HG02870 (cell line): ENCODE measurements around the gene LMF2.
"Not testable (repeated sequence)": the region's sequence is repeated elsewhere in the genome, so short reads cannot be mapped to it uniquely, and the experiment has no call there.

Experiments used
- ATAC-seq: cut with Tn5 transposase; IDR thresholded peaks from one replicate; pipeline ENCODE4 v1.9.1; 2021; ENCODE audit warnings: mild to moderate bottlenecking, moderate library complexity; ENCODE audit not compliant: unreplicated experiment

Gene LMF2

GRCh38 chr22:50536226-50536625 is 28.7 kb upstream of the LMF2 start:
- ATAC-seq = no peak

GRCh38 chr22:50535113-50535512 is 27.6 kb upstream of the LMF2 start:
- ATAC-seq = no peak

- ATAC-seq = not testable (repeated sequence)
Measured at GRCh38 chr22:50533856-50534711, 26.6 kb upstream of the LMF2 start.

- no peak for ATAC-seq
Measured at GRCh38 chr22:50532824-50533796, 25.6 kb upstream of the LMF2 start.

GRCh38 chr22:50531962-50532674 is 24.6 kb upstream of the LMF2 start:
- ATAC-seq = no peak

- no peak for ATAC-seq
Measured at GRCh38 chr22:50531546-50531961, 24.1 kb upstream of the LMF2 start.

- no peak for ATAC-seq
Measured at GRCh38 chr22:50530877-50531545, 23.5 kb upstream of the LMF2 start.

GRCh38 chr22:50530580-50530876 is 23.0 kb upstream of the LMF2 start:
- ATAC-seq = no peak

- no peak for ATAC-seq
Measured at GRCh38 chr22:50529897-50530579, 22.5 kb upstream of the LMF2 start, which contains the start of gene TYMP. TYMP (minus strand) TSS chr22:50530012; CDS start chr22:50529709, 303 bp downstream.

- no peak for ATAC-seq
Measured at GRCh38 chr22:50529416-50529896, 22.0 kb upstream of the LMF2 start.

GRCh38 chr22:50528682-50529415 is 21.3 kb upstream of the LMF2 start:
- ATAC-seq = no peak

- ATAC-seq = no peak
Measured at GRCh38 chr22:50527921-50528681, 20.6 kb upstream of the LMF2 start.

- no peak for ATAC-seq
Measured at GRCh38 chr22:50526834-50527801, 19.6 kb upstream of the LMF2 start.

GRCh38 chr22:50526108-50526833 is 18.8 kb upstream of the LMF2 start:
- peak; percentile 24 for ATAC-seq

GRCh38 chr22:50525858-50526107 is 18.3 kb upstream of the LMF2 start:
- no peak for ATAC-seq

GRCh38 chr22:50525104-50525857 is 17.8 kb upstream of the LMF2 start, which contains the start of gene SCO2:
SCO2 (minus strand) TSS chr22:50525598; CDS start chr22:50524411, 1,187 bp downstream.
- peak; percentile 41 for ATAC-seq
